GM23338 (cell line): ENCODE measurements around the gene MEOX1. TPM values are rescaled to one million over a fixed set of nuclear protein-coding genes. Genes with fewer than 3 reads are reported as not detected.

Source experiments
- ATAC-seq: fragments of 200-7000 bp; cut with Tn5 transposase; 3 replicates; pipeline ENCODE4 v1.9.1; 2020
- DNase-seq: peaks from one replicate; pipeline ENCODE4 v3.0.0-alpha.2; 2015; ENCODE audit warnings: low spot score
- H2AFZ ChIP-seq: fragments of 200-600 bp; sonication (generic); 2 replicates; pipeline ENCODE4 v1.8.0; 2016; ENCODE audit warnings: antibody characterized with exemption, mild to moderate bottlenecking, moderate library complexity
- H3F3A ChIP-seq: fragments of 200-600 bp; sonication (generic); replicated peaks from 2 replicates; pipeline ENCODE4 v1.8.0; 2017; ENCODE audit warnings: antibody characterized with exemption, mixed run types, low read depth
- H3K27ac ChIP-seq: fragments of 200-600 bp; sonication (generic); 2 replicates; pipeline ENCODE4 v1.6.1; 2016; ENCODE audit warnings: low read depth
- H3K27me3 ChIP-seq: fragments of 200-600 bp; sonication (generic); 2 replicates; pipeline ENCODE4 v1.8.0; 2016; ENCODE audit warnings: mild to moderate bottlenecking, mixed run types, moderate library complexity; ENCODE audit not compliant: insufficient read depth
- H3K36me3 ChIP-seq: fragments of 200-600 bp; sonication (generic); 2 replicates; pipeline ENCODE4 v1.8.0; 2016; ENCODE audit warnings: mild to moderate bottlenecking; ENCODE audit not compliant: insufficient read depth
- H3K4me1 ChIP-seq: fragments of 200-600 bp; sonication (generic); 2 replicates; pipeline ENCODE4 v1.8.0; 2016; ENCODE audit warnings: mild to moderate bottlenecking, moderate library complexity; ENCODE audit not compliant: insufficient read depth
- H3K4me2 ChIP-seq: fragments of 200-600 bp; sonication (generic); 2 replicates; pipeline ENCODE4 v1.7.1; 2017; ENCODE audit warnings: mixed run types
- H3K4me3 ChIP-seq: fragments of 200-600 bp; sonication (generic); 2 replicates; pipeline ENCODE4 v1.6.1; 2016; ENCODE audit warnings: mixed run types
- H3K79me2 ChIP-seq: fragments of 200-600 bp; sonication (generic); replicated peaks from 2 replicates; pipeline ENCODE4 v1.8.0; 2017; ENCODE audit warnings: mild to moderate bottlenecking; ENCODE audit not compliant: insufficient read depth
- H3K9me2 ChIP-seq: fragments of 200-600 bp; sonication (generic); 2 replicates; pipeline ENCODE4 v1.8.0; 2017; ENCODE audit not compliant: insufficient read depth
- H4K20me1 ChIP-seq: fragments of 200-600 bp; sonication (generic); replicated peaks from 2 replicates; pipeline ENCODE4 v1.8.0; 2017; ENCODE audit warnings: mild to moderate bottlenecking; ENCODE audit not compliant: insufficient read depth
- H3K27ac Mint-ChIP-seq: 2 replicates; pipeline ENCODE4 v1.8.0; 2020; ENCODE audit warnings: inconsistent platforms, mild to moderate bottlenecking, moderate library complexity, mixed read lengths
- H3K27me3 Mint-ChIP-seq: 3 replicates; pipeline ENCODE4 v1.8.0; 2022; ENCODE audit warnings: low read depth, mild to moderate bottlenecking, moderate library complexity, mixed read lengths, inconsistent platforms; ENCODE audit not compliant: insufficient read depth, poor library complexity
- H3K36me3 Mint-ChIP-seq: 3 replicates; pipeline ENCODE4 v1.8.0; 2021; ENCODE audit warnings: low read depth, mild to moderate bottlenecking, inconsistent platforms, moderate library complexity, mixed read lengths
- H3K4me1 Mint-ChIP-seq: 3 replicates; pipeline ENCODE4 v1.8.0; 2020; ENCODE audit warnings: mild to moderate bottlenecking, inconsistent platforms, mixed read lengths
- H3K4me3 Mint-ChIP-seq: 3 replicates; pipeline ENCODE4 v1.8.0; 2021; ENCODE audit warnings: moderate library complexity, mild to moderate bottlenecking, inconsistent platforms, mixed read lengths
- H3K9me3 Mint-ChIP-seq: 3 replicates; pipeline ENCODE4 v1.8.0; 2020; ENCODE audit warnings: moderate library complexity, mild to moderate bottlenecking, inconsistent platforms, mixed read lengths
- EZH2 ChIP-seq: fragments of 200-600 bp; sonication (generic); IDR thresholded peaks from one replicate; pipeline ENCODE4 v1.8.0; 2017; ENCODE audit warnings: antibody characterized with exemption, mild to moderate bottlenecking, low read depth; ENCODE audit not compliant: unreplicated experiment
- EZH2phosphoT487 ChIP-seq: fragments of 200-600 bp; sonication (generic); IDR thresholded peaks from one replicate; pipeline ENCODE4 v1.8.1; 2018; ENCODE audit warnings: antibody characterized with exemption; ENCODE audit not compliant: unreplicated experiment
- JUNB ChIP-seq: IDR thresholded peaks from one replicate; pipeline ENCODE4 v1.6.1; 2016; ENCODE audit warnings: antibody characterized with exemption; ENCODE audit not compliant: unreplicated experiment
- NANOG ChIP-seq: IDR thresholded peaks from 2 replicates; pipeline ENCODE4 v1.6.1; 2016; ENCODE audit warnings: antibody characterized with exemption, borderline replicate concordance
- POLR2AphosphoS5 ChIP-seq: IDR thresholded peaks from 2 replicates; pipeline ENCODE4 v1.6.1; 2016; ENCODE audit warnings: antibody characterized with exemption, low read depth
- REST ChIP-seq: IDR thresholded peaks from one replicate; pipeline ENCODE4 v1.6.1; 2018; ENCODE audit warnings: antibody characterized with exemption; ENCODE audit not compliant: unreplicated experiment
- STAT1 ChIP-seq: IDR thresholded peaks from one replicate; pipeline ENCODE4 v1.6.1; 2016; ENCODE audit warnings: antibody characterized with exemption; ENCODE audit not compliant: unreplicated experiment
- ZNF114 ChIP-seq: fragments of 250-450 bp; sonication (Bioruptor Pico); IDR thresholded peaks from 2 replicates; pipeline ENCODE4 v1.5.0; 2020; ENCODE audit warnings: mild to moderate bottlenecking, moderate library complexity
- polyA plus RNA-seq: library from polyadenylated mRNA; unstranded; fragments of >200 nt; fragmentation: Nextera tagmentation; extraction: Ambion mirVana; gene quantifications from 2 replicates; pipeline ENCODE4 v1.2.1, GENCODE V29; 2016
- total RNA-seq: library from RNA; depleted of rRNA; stranded (reverse); fragments of >200 nt; shearing (Covaris generic); gene quantifications from 2 replicates; pipeline ENCODE4 v1.2.3, GENCODE V29; 2014
- TF ChIP-seq, protein P1 (sequence below): IDR thresholded peaks from 2 replicates; pipeline ENCODE4 v1.6.1; 2016; ENCODE audit warnings: antibody characterized with exemption
- TF ChIP-seq, protein P2 (sequence below), 2 experiments: fragments of 200-600 bp in 1 of 2; sonication (generic) in 1 of 2; conservative IDR thresholded peaks; 2 replicates each; pipeline versions ENCODE4 v1.5.1 to v1.6.1; 2016 to 2017; ENCODE audit warnings: antibody characterized with exemption in 2 of 2, low read depth in 2 of 2, mild to moderate bottlenecking in 2 of 2, moderate library complexity in 1 of 2

Gene MEOX1
- total and polyA plus RNA-seq, 2 experiments from 2014 or later = not detected

GRCh38 chr17:43616421-43616820, 45.3 kb downstream of the MEOX1 start (continued):
- TF ChIP-seq, protein P1, sequence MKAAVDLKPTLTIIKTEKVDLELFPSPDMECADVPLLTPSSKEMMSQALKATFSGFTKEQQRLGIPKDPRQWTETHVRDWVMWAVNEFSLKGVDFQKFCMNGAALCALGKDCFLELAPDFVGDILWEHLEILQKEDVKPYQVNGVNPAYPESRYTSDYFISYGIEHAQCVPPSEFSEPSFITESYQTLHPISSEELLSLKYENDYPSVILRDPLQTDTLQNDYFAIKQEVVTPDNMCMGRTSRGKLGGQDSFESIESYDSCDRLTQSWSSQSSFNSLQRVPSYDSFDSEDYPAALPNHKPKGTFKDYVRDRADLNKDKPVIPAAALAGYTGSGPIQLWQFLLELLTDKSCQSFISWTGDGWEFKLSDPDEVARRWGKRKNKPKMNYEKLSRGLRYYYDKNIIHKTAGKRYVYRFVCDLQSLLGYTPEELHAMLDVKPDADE = no peak
- no peak for TF ChIP-seq REST
- TF ChIP-seq ZNF114 (CRISPR knock-in tag) = no peak
- no peak for TF ChIP-seq JUNB
- no peak for TF ChIP-seq NANOG
- no peak for TF ChIP-seq EZH2
- TF ChIP-seq EZH2phosphoT487 = no peak
- TF ChIP-seq, protein P2, sequence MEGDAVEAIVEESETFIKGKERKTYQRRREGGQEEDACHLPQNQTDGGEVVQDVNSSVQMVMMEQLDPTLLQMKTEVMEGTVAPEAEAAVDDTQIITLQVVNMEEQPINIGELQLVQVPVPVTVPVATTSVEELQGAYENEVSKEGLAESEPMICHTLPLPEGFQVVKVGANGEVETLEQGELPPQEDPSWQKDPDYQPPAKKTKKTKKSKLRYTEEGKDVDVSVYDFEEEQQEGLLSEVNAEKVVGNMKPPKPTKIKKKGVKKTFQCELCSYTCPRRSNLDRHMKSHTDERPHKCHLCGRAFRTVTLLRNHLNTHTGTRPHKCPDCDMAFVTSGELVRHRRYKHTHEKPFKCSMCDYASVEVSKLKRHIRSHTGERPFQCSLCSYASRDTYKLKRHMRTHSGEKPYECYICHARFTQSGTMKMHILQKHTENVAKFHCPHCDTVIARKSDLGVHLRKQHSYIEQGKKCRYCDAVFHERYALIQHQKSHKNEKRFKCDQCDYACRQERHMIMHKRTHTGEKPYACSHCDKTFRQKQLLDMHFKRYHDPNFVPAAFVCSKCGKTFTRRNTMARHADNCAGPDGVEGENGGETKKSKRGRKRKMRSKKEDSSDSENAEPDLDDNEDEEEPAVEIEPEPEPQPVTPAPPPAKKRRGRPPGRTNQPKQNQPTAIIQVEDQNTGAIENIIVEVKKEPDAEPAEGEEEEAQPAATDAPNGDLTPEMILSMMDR (conservative IDR thresholded peaks at IDR 0.05; ENCODE audit: low read depth in 2 of 2) = no peak
- no peak for TF ChIP-seq POLR2AphosphoS5
- TF ChIP-seq STAT1 = no peak

- H3K27ac ChIP-seq = no peak overlapping the region
- Mint-ChIP-seq H3K27ac (no peak overlapping the region), H3K27me3 (peaks cover 10% of the 10 kb centered on the region), H3K36me3 (no peaks in the 10 kb centered on the region; the same call in 2 of the 3 replicates), H3K9me3 (0 out of 3 replicates have a peak, but pooled peaks cover 2% of the 10 kb centered on the region), H3K4me1 (no peaks in the 10 kb centered on the region), H3K4me3 (no peak overlapping the region)
- no peak overlapping the region for H3K4me2 ChIP-seq
- H2AFZ ChIP-seq = no peak overlapping the region
- H3K27me3 ChIP-seq = no peaks in the 10 kb centered on the region
- H3K4me1 ChIP-seq = peaks cover 6% of the 10 kb centered on the region
- H3K36me3 ChIP-seq = no peaks in the 10 kb centered on the region
- H3K4me3 ChIP-seq = no peak overlapping the region
- H3K9me2 ChIP-seq = no peaks in the 10 kb centered on the region; the same call in 1 of the 2 replicates
- H4K20me1 ChIP-seq = no peaks in the 10 kb centered on the region
- no peaks in the 10 kb centered on the region for H3K79me2 ChIP-seq
- no peak for ATAC-seq
- no peaks in the 10 kb centered on the region for H3F3A ChIP-seq
- DNase-seq = no peak
- TF ChIP-seq JUNB (no peak), REST (no peak), NANOG (no peak)
- TF ChIP-seq, protein P2 (conservative IDR thresholded peaks at IDR 0.05; ENCODE audit: low read depth in 2 of 2) = no peak
- TF ChIP-seq, protein P1 = no peak
Measured at GRCh38 chr17:43616029-43616351, 45.7 kb downstream of the MEOX1 start.
